Prostate gland (tissue), 2 donors: ENCODE data around the gene PITX3.

Source experiments
- POLR2AphosphoS5 ChIP-seq: sonication (generic); formaldehyde crosslinking; IDR thresholded peaks from one replicate; pipeline ENCODE4 v1.6.1; 2017; ENCODE audit warnings: antibody characterized with exemption
- TF ChIP-seq, protein P1 (sequence below), 4 experiments: fragments of 200-600 bp in 2 of 4; fragments of 450-650 bp in 2 of 4; sonication (generic) in 2 of 4; IDR thresholded peaks; 1 replicate in 3 of 4; 2 replicates in 1 of 4; pipeline ENCODE4 v1.5.1; 2016 to 2019; ENCODE audit warnings: antibody characterized with exemption in 4 of 4, mild to moderate bottlenecking in 2 of 4, moderate library complexity in 2 of 4

DNA sequence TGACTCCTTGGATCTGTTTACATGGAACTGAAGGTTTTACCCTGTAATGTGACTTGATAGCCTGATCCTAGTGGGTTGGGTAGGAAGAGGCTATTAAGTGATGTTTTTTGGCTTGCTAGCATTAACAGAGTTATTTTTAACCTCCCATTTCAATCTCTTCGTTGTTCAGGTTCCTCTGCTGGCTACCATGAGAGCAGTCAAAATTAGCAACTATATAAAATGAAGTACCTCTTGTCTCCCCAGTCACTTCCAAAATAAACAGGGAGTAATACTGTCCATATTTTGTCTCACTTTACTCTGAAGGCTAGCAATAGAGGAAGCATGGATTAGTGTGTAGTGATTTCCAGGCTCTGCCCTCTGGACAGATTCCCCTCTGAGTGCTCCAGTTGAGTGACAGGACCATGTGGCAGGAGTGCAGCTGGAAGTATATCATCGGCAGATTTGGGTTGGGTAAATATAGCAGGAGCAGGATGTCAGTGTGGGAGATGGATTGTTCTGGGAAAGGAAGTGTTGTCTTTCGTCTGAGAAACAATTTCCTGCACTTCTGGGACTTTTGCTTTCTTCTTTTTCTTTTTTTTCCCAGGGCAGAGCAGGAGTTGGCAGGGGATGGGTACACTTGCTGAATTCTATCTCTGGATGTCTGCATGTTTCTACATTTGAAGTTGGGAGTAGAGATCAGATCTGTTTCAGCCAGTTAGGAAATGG is 39.2 kb upstream of the PITX3 start:
- TF ChIP-seq, protein P1, sequence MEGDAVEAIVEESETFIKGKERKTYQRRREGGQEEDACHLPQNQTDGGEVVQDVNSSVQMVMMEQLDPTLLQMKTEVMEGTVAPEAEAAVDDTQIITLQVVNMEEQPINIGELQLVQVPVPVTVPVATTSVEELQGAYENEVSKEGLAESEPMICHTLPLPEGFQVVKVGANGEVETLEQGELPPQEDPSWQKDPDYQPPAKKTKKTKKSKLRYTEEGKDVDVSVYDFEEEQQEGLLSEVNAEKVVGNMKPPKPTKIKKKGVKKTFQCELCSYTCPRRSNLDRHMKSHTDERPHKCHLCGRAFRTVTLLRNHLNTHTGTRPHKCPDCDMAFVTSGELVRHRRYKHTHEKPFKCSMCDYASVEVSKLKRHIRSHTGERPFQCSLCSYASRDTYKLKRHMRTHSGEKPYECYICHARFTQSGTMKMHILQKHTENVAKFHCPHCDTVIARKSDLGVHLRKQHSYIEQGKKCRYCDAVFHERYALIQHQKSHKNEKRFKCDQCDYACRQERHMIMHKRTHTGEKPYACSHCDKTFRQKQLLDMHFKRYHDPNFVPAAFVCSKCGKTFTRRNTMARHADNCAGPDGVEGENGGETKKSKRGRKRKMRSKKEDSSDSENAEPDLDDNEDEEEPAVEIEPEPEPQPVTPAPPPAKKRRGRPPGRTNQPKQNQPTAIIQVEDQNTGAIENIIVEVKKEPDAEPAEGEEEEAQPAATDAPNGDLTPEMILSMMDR (IDR thresholded peaks at IDR 0.05) = no peak
- TF ChIP-seq POLR2AphosphoS5 = no peak
